ENCODE measurements around the gene BEGAIN. TPM values are rescaled to one million over a fixed set of nuclear protein-coding genes. Genes with fewer than 3 reads are reported as not detected.

The BEGAIN gene
- total and polyA plus RNA-seq, 7 donors, result 0.08 to 1.0 (median 0.48) TPM; not detected in 1

GRCh38 chr14:100503251-100503650 is 84.0 kb downstream of the BEGAIN start:
- H3K9me3 ChIP-seq, result peaks cover 19% of the 10 kb centered on the region
- ATAC-seq, result no peak
- no peak for DNase-seq

GRCh38 chr14:100502622-100503220 is 84.5 kb downstream of the BEGAIN start:
- Histone ChIP-seq H3K4me1 (no peaks in the 10 kb centered on the region), H3K36me3 (ENCODE audit: insufficient read depth in 1 of 2, low read depth in 1 of 2) (no peaks in the 10 kb centered on the region), H3K4me3 (no peak overlapping the region), H3K9me3 (peaks cover 19% of the 10 kb centered on the region), H3K27ac (no peak overlapping the region), H3K27me3 (ENCODE audit: insufficient read depth in 3 of 3, low read length in 2 of 3) (no peaks in the 10 kb centered on the region)
- ATAC-seq (no peak), DNase-seq (no peak)
- no peak for TF ChIP-seq CTCF (IDR thresholded peaks at IDR 0.05)
- 92 to 94% (median 93%) methylated on average over 10 of the region's 10 CpGs for WGBS, 3 donors
- intact Hi-C loops (cut with DNase I), result no loop called here

More at GRCh38 chr14:100503251-100503650, 84.0 kb downstream of the BEGAIN start:
- Histone ChIP-seq H3K4me3 (no peak overlapping the region), H3K27ac (no peak overlapping the region), H3K27me3 (ENCODE audit: insufficient read depth in 3 of 3, low read length in 2 of 3) (no peaks in the 10 kb centered on the region), H3K36me3 (ENCODE audit: insufficient read depth in 1 of 2, low read depth in 1 of 2) (no peaks in the 10 kb centered on the region), H3K4me1 (no peaks in the 10 kb centered on the region)
- intact Hi-C loops (cut with DNase I), result no loop called here
- 74 to 86% (median 85%) methylated on average over 7 of the region's 7 CpGs for WGBS, 3 donors
- no peak for TF ChIP-seq CTCF (IDR thresholded peaks at IDR 0.05)

- Histone ChIP-seq H3K9me3 (peaks cover 9% of the 10 kb centered on the region), H3K27ac (no peak overlapping the region), H3K36me3 (ENCODE audit: insufficient read depth in 1 of 2, low read depth in 1 of 2) (no peaks in the 10 kb centered on the region), H3K27me3 (ENCODE audit: insufficient read depth in 3 of 3, low read length in 2 of 3) (no peaks in the 10 kb centered on the region), H3K4me1 (no peaks in the 10 kb centered on the region), H3K4me3 (no peak overlapping the region)
- TF ChIP-seq CTCF (IDR thresholded peaks at IDR 0.05), result no peak
- 83 to 93% (median 86%) methylated on average over 3 to 9 of the region's 9 CpGs for WGBS, 3 donors
- intact Hi-C loops (cut with DNase I), result no loop called here
- ATAC-seq (no peak), DNase-seq (no peak)
Observed at GRCh38 chr14:100500128-100500527, 87.1 kb downstream of the BEGAIN start.

- no peaks in the 10 kb centered on the region for H3K9me3 ChIP-seq
- TF ChIP-seq CTCF (IDR thresholded peaks at IDR 0.05), result no peak
- no peak overlapping the region for H3K4me3 ChIP-seq
- H3K27me3 ChIP-seq (ENCODE audit: insufficient read depth in 3 of 3, low read length in 2 of 3), result no peaks in the 10 kb centered on the region
- ATAC-seq (no peak), DNase-seq (no peak)
- H3K4me1 ChIP-seq, result no peaks in the 10 kb centered on the region
- 89 to 91% (median 89%) methylated on average over 9 of the region's 9 CpGs for WGBS, 3 donors
- H3K27ac ChIP-seq, result no peak overlapping the region
- intact Hi-C loops (cut with DNase I), result no loop called here
- H3K36me3 ChIP-seq (ENCODE audit: insufficient read depth in 1 of 2, low read depth in 1 of 2), result no peaks in the 10 kb centered on the region
Observed at GRCh38 chr14:100498068-100498467, 89.1 kb downstream of the BEGAIN start.

- ATAC-seq, result no peak
- intact Hi-C loops (cut with DNase I), result no loop called here
Observed at GRCh38 chr14:100495917-100496316, 91.3 kb downstream of the BEGAIN start.

More at GRCh38 chr14:100495917-100496316, 91.3 kb downstream of the BEGAIN start:
- Histone ChIP-seq H3K4me3 (no peak overlapping the region), H3K36me3 (ENCODE audit: insufficient read depth in 1 of 2, low read depth in 1 of 2) (no peaks in the 10 kb centered on the region), H3K4me1 (no peaks in the 10 kb centered on the region), H3K9me3 (no peaks in the 10 kb centered on the region), H3K27me3 (ENCODE audit: insufficient read depth in 3 of 3, low read length in 2 of 3) (no peaks in the 10 kb centered on the region), H3K27ac (no peak overlapping the region)
- WGBS, 3 donors, result 96 to 98% (median 96%) methylated on average over 2 of the region's 2 CpGs
- no peak for DNase-seq
- TF ChIP-seq CTCF (IDR thresholded peaks at IDR 0.05), result no peak

All from psoas muscle (tissue), 8 donors.